Stimulated activated CD8-positive, alpha-beta memory T cell treated with anti-CD3 and anti-CD28 coated beads, Interleukin-12 subunit alpha, Interleukin-12 subunit beta, amount 100 ng/mL, for 1 hour (primary cell): ENCODE data around the gene KRT76.

ENCODE experiments used
- DNase-seq: peaks from one replicate; pipeline ENCODE4 v3.0.0-alpha.2; 2020; ENCODE audit warnings: low read depth

The KRT76 gene

DNA sequence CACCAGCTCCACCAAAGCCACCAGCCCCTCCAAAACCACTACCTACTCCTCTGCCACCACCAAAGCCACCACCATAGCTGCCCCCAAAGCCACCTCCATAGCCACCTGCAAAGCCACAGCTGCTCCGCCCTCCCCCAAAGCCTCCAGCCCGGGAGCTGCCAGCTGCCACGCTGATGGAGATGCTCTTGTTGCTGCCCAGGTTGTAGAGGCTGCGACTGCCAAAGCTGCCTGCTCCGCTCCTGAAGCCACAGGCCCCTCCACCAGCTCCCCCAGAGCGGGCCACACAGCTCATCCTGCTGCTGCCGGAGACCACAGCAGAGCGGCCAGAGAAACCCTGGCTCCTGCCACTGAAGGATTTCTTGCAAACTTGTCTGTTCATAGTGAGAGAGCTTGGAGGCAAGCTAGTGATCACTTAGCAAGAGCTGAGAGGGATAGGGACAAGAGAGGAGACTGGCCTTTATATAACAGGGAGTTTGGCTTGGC is at the start of gene KRT76:
Gene KRT76, minus strand, starts transcription at position 433 of the 483 bp plus-strand sequence. Its CDS starts 54 bp downstream, at position 379.
- no peak for DNase-seq

- DNase-seq = no peak
Measured at GRCh38 chr12:52825961-52826360, 48.8 kb upstream of the KRT76 start.

DNA sequence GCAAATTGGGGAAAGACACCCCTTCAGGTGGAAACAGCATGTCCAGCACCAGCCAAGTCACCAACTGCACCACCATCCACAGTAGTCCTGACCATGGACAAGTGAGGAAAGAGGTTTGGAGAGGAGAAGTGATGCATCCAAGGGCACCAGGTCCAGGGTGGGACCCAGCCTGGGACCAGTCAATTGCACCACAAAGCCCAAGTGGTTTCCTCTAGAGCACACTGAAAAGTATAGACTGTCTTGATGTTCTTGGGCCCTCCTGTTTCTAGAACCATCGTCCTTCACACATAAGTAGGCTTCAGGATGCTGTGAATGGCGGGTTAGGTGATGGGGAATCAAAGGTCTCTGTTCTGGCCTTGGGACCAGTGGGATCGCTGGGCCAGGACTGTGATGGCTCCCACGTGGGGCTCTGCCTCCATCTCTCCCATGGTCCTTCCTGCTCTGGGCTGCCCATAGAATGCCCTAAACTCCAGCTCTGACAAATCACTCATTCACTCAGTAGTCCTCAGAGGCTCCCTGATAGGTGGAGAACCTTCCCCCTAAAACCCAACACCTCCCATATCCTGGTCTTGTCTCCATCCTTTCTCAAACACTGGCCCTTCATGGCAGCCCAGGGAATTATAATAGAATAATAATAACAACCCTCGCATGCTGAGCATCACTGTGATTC is 47.7 kb upstream of the KRT76 start:
- DNase-seq = no peak

DNA sequence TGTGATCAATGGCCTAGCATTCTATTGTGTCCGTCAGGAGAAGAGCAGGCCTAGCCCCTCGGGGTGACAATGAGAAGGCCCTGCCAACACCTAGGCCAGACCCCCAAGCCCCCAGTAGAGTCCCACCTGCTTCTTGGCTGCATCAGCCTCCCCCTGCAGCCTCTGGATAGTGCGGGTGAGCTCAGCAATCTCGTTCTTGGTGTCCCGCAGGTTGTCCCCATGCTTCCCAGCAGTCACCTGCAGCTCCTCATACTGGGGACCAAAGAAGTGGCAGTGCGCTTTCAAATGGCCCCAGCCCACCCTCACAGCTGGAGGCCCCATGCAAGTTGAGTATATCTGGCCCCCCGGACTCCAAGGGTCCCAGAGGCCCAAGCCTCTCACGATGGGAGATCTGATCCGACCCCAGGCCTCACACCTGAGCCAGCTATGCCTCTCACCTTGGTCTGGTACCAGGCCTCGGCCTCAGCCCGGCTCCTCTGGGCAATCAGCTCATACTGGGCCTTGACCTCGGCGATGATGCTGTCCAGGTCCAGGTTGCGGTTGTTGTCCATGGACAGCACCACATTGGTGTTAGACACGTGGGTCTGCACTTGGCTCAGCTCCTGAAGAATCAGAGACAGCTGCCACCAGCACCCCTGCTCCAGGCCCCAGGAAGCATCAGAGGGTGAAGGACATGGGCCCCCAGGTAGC is 46.8 kb upstream of the KRT76 start:
- no peak for DNase-seq

- no peak for DNase-seq
Measured at GRCh38 chr12:52822771-52823510, 45.8 kb upstream of the KRT76 start.

GRCh38 chr12:52821826-52822660 is 44.9 kb upstream of the KRT76 start:
- no peak for DNase-seq

- DNase-seq = no peak
Measured at GRCh38 chr12:52821071-52821730, 44.1 kb upstream of the KRT76 start.

- DNase-seq = no peak
Measured at GRCh38 chr12:52820521-52820920, 43.4 kb upstream of the KRT76 start.

- no peak for DNase-seq
Measured at GRCh38 chr12:52819731-52820510, 42.8 kb upstream of the KRT76 start.

DNA sequence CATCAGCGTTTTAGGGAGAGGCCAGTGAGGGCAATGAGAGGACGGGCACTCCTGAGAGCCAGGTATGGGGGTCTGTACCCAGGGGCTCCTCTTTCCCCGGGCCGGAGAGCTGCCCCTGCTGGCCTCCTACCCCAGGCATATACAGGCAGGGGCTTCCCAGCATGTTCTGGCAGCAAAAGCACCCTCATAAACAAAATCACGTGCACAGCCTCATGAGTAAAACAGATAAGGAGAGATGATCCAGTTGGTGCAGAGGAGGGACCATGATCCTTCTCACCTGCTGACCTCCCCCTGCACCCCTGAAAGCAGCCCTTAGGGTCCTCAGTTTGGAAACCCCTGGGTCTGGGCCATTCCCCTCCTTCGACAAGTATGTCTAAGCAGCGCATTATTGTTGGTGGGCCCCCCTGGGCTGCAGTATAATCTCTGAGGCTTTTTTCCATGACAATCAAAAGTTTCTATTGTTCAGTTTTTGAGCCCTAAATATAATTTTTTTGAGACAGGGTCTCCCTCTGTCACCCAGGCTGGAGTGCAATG is 41.8 kb upstream of the KRT76 start:
- DNase-seq = no peak

- DNase-seq = no peak
Measured at GRCh38 chr12:52818388-52818787, 41.2 kb upstream of the KRT76 start.

DNA sequence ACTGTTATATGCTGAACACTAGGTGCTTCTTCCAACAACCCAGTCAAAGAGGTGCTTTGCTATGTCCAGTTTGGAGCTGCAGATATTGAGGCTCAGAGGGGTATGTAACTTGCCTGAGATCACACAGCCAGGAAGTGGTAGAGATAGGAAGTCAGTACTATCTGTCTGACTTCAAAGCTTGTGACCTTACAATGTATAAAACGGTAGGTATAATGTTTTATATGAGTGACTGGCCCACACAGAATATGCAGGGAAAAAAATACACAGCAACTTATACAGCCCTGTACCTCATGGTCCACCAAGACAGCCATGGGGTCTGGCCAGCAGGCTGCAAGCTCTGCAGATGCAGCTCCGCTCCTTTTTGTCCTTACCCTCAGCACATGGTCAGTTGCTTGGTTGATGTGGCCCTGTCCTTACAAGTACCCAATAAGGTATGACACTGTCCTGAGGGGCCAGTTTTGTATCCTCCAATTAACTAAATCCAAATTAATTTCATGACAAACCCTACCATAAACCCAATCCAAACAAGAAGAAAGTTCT is 40.6 kb upstream of the KRT76 start:
- no peak for DNase-seq

DNA sequence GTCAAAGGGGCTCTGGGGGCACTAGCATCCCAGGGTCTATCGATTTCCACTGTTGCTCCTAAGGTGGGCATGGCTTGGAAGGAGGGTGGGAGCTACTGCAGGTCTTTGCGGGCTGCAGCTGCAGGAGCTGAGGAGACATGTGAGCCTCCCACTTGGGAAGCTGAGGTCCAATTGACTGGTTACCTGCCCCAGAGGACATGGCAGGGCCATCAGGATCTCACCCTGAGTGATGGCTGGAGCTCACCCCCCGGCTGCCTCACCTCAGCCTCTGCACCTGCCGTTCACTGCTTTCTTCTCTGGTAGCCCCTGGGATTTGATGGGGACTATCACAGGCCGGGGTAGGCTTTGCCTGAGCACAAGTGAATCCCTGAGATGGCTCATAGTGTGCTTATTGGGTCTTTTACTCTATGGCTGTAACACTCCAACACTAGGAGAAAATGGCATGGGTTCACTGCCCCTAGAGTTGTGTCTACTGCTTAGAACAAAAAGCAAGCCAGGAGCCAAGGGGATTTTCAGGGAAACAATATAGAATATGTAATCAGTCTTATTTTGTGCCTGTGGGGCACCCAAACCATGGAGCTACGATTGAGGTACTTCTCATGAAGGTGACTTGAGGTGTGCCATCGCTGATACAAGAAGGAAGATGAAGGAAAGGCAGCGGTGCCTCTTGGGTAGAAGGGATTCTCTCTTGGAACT is 40.0 kb upstream of the KRT76 start:
- no peak for DNase-seq

GRCh38 chr12:52815676-52816588 is 38.8 kb upstream of the KRT76 start:
- DNase-seq = no peak

DNA sequence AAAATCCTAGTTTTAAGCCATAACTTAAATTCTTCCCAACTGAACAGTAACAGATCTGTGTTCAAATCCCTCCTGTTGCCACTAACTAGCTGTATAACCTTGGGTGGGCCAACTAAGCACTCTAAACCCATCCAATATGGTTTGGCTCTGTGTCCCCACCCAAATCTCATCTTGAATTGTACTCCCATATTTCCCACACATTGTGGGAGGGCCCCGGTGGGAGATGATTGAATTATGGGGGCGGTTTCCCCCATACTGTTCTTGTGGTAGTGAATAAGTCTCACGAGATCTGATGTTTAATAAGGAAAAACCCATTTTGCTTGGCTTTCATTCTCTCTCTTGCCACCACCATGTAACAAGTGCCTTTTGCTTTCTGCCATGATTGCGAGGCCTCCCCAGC is 38.0 kb upstream of the KRT76 start:
- DNase-seq = no peak

DNA sequence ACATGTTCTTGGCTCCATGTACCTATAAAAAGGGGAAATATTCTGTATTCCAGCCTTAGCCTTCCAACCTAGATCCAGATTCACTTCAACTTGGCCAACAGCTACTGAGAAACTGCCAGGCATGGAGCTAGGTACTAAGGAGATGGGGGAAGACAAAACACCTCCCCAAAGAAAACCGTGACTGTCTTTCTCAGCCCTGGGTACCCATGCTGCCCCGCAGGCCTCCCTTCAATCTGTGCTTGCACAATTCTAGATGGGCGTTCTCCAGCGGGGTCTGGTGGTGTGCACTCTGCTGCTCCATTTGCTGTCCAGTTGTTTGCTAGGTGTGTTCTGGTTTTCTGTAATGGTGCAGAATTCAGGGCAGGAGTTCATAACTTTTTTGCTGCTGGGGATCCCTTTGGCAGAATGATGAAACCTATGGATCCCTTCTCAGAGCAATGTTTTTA is 37.6 kb upstream of the KRT76 start:
- no peak for DNase-seq

DNA sequence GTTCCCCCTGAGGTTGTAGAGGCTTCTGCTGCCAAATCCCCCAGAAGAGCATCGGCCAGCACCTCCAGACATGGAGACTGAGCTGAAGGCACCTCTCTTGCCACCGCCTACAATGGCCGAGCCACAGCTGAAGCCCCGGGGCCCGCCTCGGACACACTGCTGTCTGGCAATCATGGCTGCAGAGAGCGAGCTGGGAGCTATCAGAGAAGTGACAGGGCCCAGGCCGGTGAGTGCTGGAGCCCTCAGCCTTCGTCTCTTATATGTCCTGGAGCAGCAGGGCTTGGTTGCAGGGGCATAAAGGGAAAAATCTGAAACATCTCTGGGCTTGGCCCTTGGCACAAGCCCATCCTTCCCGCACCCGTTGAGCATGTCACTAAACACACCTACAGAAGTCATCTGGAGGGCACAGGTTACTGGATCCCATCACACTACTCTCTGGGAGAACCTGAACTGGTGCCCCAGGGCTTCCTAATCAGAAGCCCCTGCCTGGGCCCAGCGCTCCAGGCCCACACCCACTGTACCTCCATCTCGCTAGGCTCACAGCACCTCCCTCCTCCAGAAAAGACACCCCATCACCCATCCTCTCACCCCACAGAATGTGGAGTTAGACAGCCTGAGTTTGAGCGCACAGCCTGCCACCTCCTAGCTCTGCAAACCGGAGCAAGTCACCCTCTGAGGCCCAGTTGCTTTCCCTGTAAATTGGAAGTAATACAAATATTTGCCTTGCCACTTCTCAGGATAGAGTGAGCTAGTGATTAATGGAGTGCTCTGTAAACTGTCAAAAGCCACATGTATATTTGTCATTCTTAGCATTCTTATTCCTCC is 37.0 kb upstream of the KRT76 start, which contains the start of gene KRT4:
Gene KRT4, minus strand, starts transcription at position 232 of the 825 bp plus-strand sequence. Its CDS starts 58 bp downstream, at position 174.
- no peak for DNase-seq
